Neural cell (in vitro differentiated cells): ENCODE results near the gene RARRES2. TPM values are rescaled to one million over a fixed set of nuclear protein-coding genes. Genes with fewer than 3 reads are reported as not detected.
"Not testable (repeated sequence)": the region's sequence is repeated elsewhere in the genome, so short reads cannot be mapped to it uniquely, and the experiment has no call there.

ENCODE experiments used
- H2AFZ ChIP-seq: fragments of 200-600, 300-800 bp; sonication (generic), shearing (Covaris generic); 2 replicates; pipeline ENCODE4 v1.6.0; 2014; ENCODE audit warnings: low read depth, mild to moderate bottlenecking, antibody characterized with exemption, low read length, moderate library complexity
- H3F3A ChIP-seq: fragments of 200-600 bp; shearing (Covaris generic); 2 replicates; pipeline ENCODE4 v1.6.1; 2016; ENCODE audit warnings: mild to moderate bottlenecking, moderate library complexity, mixed read lengths, antibody characterized with exemption, low read length; ENCODE audit not compliant: insufficient read depth, poor library complexity, severe bottlenecking
- H3K27ac ChIP-seq: fragments of 200-600, 300-800 bp; sonication (generic), shearing (Covaris generic); 2 replicates; pipeline ENCODE4 v1.5.1; 2014; ENCODE audit warnings: mild to moderate bottlenecking, low read length, moderate library complexity
- H3K27me3 ChIP-seq: fragments of 300-800, 200-600 bp; sonication (generic), shearing (Covaris generic); 2 replicates; pipeline ENCODE4 v1.6.0; 2014; ENCODE audit warnings: mild to moderate bottlenecking, low read depth, low read length, moderate library complexity; ENCODE audit not compliant: insufficient read depth
- H3K36me3 ChIP-seq: fragments of 300-800, 200-600 bp; sonication (generic), shearing (Covaris generic); 2 replicates; pipeline ENCODE4 v1.5.1; 2014; ENCODE audit warnings: mild to moderate bottlenecking, antibody characterized with exemption, low read length, moderate library complexity; ENCODE audit not compliant: insufficient read depth
- H3K4me2 ChIP-seq: fragments of 300-800, 200-600 bp; sonication (generic), shearing (Covaris generic); 2 replicates; pipeline ENCODE4 v1.6.0; 2014; ENCODE audit warnings: mild to moderate bottlenecking, low read length
- H3K4me3 ChIP-seq: fragments of 300-800, 200-600 bp; sonication (generic), shearing (Covaris generic); 2 replicates; pipeline ENCODE4 v1.5.1; 2014; ENCODE audit warnings: mild to moderate bottlenecking, low read length, moderate library complexity
- H3K79me2 ChIP-seq: fragments of 200-600 bp; shearing (Covaris generic); replicated peaks from 2 replicates; pipeline ENCODE4 v1.6.0; 2014; ENCODE audit warnings: mild to moderate bottlenecking, low read length, moderate library complexity; ENCODE audit not compliant: insufficient read depth
- H3K9ac ChIP-seq: fragments of 300-800, 200-600 bp; sonication (generic), shearing (Covaris generic); 2 replicates; pipeline ENCODE4 v1.6.1; 2016; ENCODE audit warnings: mild to moderate bottlenecking, low read length, mixed read lengths
- H3K9me2 ChIP-seq: fragments of 200-600 bp; shearing (Covaris generic); 2 replicates; pipeline ENCODE4 v1.6.1; 2016; ENCODE audit warnings: mild to moderate bottlenecking, low read length, mixed read lengths; ENCODE audit not compliant: insufficient read depth
- H3K9me3 ChIP-seq: fragments of 200-600, 300-800 bp; sonication (generic), shearing (Covaris generic); 2 replicates; pipeline ENCODE4 v1.6.1; 2016; ENCODE audit warnings: mild to moderate bottlenecking, mixed run types, low read length, moderate library complexity, mixed read lengths
- H4K20me1 ChIP-seq: fragments of 200-600 bp; shearing (Covaris generic); 2 replicates; pipeline ENCODE4 v1.6.1; 2016; ENCODE audit warnings: mild to moderate bottlenecking, mixed run types; ENCODE audit not compliant: insufficient read depth
- EP300 ChIP-seq: fragments of 450-650 bp; conservative IDR thresholded peaks from 2 replicates; pipeline ENCODE4 v1.6.1; 2014; ENCODE audit warnings: antibody characterized with exemption, mild to moderate bottlenecking, moderate library complexity; ENCODE audit not compliant: poor library complexity, severe bottlenecking
- EZH2 ChIP-seq: fragments of 200-600, 300-800 bp; shearing (Covaris generic), sonication (generic); IDR thresholded peaks from 2 replicates; pipeline ENCODE4 v1.6.1; 2014; ENCODE audit warnings: antibody characterized with exemption, low read length, borderline replicate concordance, mild to moderate bottlenecking; ENCODE audit not compliant: insufficient read depth, poor library complexity, severe bottlenecking
- MXI1 ChIP-seq: fragments of 450-650 bp; conservative IDR thresholded peaks from 2 replicates; pipeline ENCODE4 v1.6.1; 2014; ENCODE audit warnings: antibody characterized with exemption, mild to moderate bottlenecking; ENCODE audit not compliant: poor library complexity, severe bottlenecking
- POLR2AphosphoS5 ChIP-seq: IDR thresholded peaks from 2 replicates; pipeline ENCODE4 v1.6.1; 2012
- RAD21 ChIP-seq: fragments of 450-650 bp; conservative IDR thresholded peaks from 2 replicates; pipeline ENCODE4 v1.6.1; 2014; ENCODE audit warnings: antibody characterized with exemption, mild to moderate bottlenecking, moderate library complexity
- REST ChIP-seq: IDR thresholded peaks from 2 replicates; pipeline ENCODE4 v1.6.1; 2012; ENCODE audit warnings: borderline replicate concordance
- SMC3 ChIP-seq: fragments of 450-650 bp; conservative IDR thresholded peaks from 2 replicates; pipeline ENCODE4 v1.6.1; 2014; ENCODE audit warnings: antibody characterized with exemption, mild to moderate bottlenecking, moderate library complexity; ENCODE audit not compliant: poor library complexity
- TAF1 ChIP-seq: IDR thresholded peaks from 2 replicates; pipeline ENCODE4 v1.6.1; 2012; ENCODE audit warnings: low read depth
- polyA plus RNA-seq: library from polyadenylated mRNA; depleted of rRNA; stranded (reverse); fragments of >200 nt; gene quantifications from 2 replicates; pipeline ENCODE4 v1.2.3, GENCODE V29; 2014
- TF ChIP-seq, protein P1 (sequence below): fragments of 450-650 bp; IDR thresholded peaks from 2 replicates; pipeline ENCODE4 v1.5.1; 2014; ENCODE audit warnings: antibody characterized with exemption, mild to moderate bottlenecking, moderate library complexity; ENCODE audit not compliant: poor library complexity, severe bottlenecking

RARRES2 gene
- polyA plus RNA-seq, 1 donor from 2014 or later: 0.71 TPM

- Histone ChIP-seq H3F3A (no peaks in the 10 kb centered on the region), H3K4me3 (no peak overlapping the region), H3K27me3 (no peaks in the 10 kb centered on the region), H3K9me2 (no peaks in the 10 kb centered on the region), H3K27ac (no peak overlapping the region), H3K4me2 (no peak overlapping the region), H3K9ac (no peak overlapping the region), H3K9me3 (no peaks in the 10 kb centered on the region), H2AFZ (no peak overlapping the region), H4K20me1 (no peaks in the 10 kb centered on the region), H3K36me3 (no peaks in the 10 kb centered on the region), H3K79me2 (no peaks in the 10 kb centered on the region)
- TF ChIP-seq TAF1: no peak
These were observed 23.5 kb downstream of the RARRES2 start for GRCh38 chr7:150317748-150318444.

- not testable (repeated sequence) for H3K4me3 ChIP-seq, H3K9me3 ChIP-seq, H3K9me2 ChIP-seq, H3K27ac ChIP-seq, H3K4me2 ChIP-seq, H4K20me1 ChIP-seq, H3K9ac ChIP-seq, H3K27me3 ChIP-seq, H2AFZ ChIP-seq, H3K79me2 ChIP-seq, H3F3A ChIP-seq, H3K36me3 ChIP-seq
These were observed 24.4 kb downstream of the RARRES2 start for GRCh38 chr7:150316987-150317386.

- H3K9me2 ChIP-seq: no peaks in the 10 kb centered on the region
- H3K36me3 ChIP-seq: no peaks in the 10 kb centered on the region
- H3K4me3 ChIP-seq: no peak overlapping the region
These were observed 26.7 kb downstream of the RARRES2 start for GRCh38 chr7:150314639-150315239.

GRCh38 chr7:150313870-150314269 is 27.6 kb downstream of the RARRES2 start:
- no peak overlapping the region for H3K4me3 ChIP-seq

More at GRCh38 chr7:150314639-150315239, 26.7 kb downstream of the RARRES2 start:
- H3K27me3 ChIP-seq: no peaks in the 10 kb centered on the region
- no peaks in the 10 kb centered on the region for H4K20me1 ChIP-seq
- TF ChIP-seq SMC3: no peak
- no peak overlapping the region for H2AFZ ChIP-seq
- no peaks in the 10 kb centered on the region for H3K9me3 ChIP-seq
- H3K79me2 ChIP-seq: no peaks in the 10 kb centered on the region
- H3K9ac ChIP-seq: no peak overlapping the region
- H3K27ac ChIP-seq: no peak overlapping the region
- no peaks in the 10 kb centered on the region for H3F3A ChIP-seq
- no peak overlapping the region for H3K4me2 ChIP-seq

More at GRCh38 chr7:150313870-150314269, 27.6 kb downstream of the RARRES2 start:
- no peaks in the 10 kb centered on the region for H4K20me1 ChIP-seq
- H3K27me3 ChIP-seq: no peaks in the 10 kb centered on the region
- TF ChIP-seq, protein P1, sequence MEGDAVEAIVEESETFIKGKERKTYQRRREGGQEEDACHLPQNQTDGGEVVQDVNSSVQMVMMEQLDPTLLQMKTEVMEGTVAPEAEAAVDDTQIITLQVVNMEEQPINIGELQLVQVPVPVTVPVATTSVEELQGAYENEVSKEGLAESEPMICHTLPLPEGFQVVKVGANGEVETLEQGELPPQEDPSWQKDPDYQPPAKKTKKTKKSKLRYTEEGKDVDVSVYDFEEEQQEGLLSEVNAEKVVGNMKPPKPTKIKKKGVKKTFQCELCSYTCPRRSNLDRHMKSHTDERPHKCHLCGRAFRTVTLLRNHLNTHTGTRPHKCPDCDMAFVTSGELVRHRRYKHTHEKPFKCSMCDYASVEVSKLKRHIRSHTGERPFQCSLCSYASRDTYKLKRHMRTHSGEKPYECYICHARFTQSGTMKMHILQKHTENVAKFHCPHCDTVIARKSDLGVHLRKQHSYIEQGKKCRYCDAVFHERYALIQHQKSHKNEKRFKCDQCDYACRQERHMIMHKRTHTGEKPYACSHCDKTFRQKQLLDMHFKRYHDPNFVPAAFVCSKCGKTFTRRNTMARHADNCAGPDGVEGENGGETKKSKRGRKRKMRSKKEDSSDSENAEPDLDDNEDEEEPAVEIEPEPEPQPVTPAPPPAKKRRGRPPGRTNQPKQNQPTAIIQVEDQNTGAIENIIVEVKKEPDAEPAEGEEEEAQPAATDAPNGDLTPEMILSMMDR: no peak
- TF ChIP-seq TAF1: no peak
- no peak for TF ChIP-seq SMC3
- no peak for TF ChIP-seq RAD21
- TF ChIP-seq EZH2: no peak
- TF ChIP-seq MXI1: no peak
- TF ChIP-seq POLR2AphosphoS5: no peak
- TF ChIP-seq EP300: no peak
- TF ChIP-seq REST: no peak
- no peak overlapping the region for H2AFZ ChIP-seq
- no peak overlapping the region for H3K4me2 ChIP-seq
- no peaks in the 10 kb centered on the region for H3K79me2 ChIP-seq
- no peaks in the 10 kb centered on the region for H3K9me2 ChIP-seq
- H3F3A ChIP-seq: no peaks in the 10 kb centered on the region
- H3K27ac ChIP-seq: no peak overlapping the region
- no peaks in the 10 kb centered on the region for H3K9me3 ChIP-seq
- no peak overlapping the region for H3K9ac ChIP-seq
- H3K36me3 ChIP-seq: no peaks in the 10 kb centered on the region
